ENCODE measurements around the gene MIF4GD. TPM values are rescaled to one million over a fixed set of nuclear protein-coding genes. Genes with fewer than 3 reads are reported as not detected.
A peak's percentile ranks its signal among the peaks of the same experiment; 100 is the strongest.

The MIF4GD gene
- total and polyA plus RNA-seq, 10 of the 15 experiments (the other 5 are each of a cell fraction or from before 2014, with no cell fraction given): 22.8 to 96.2 (median 60.1) TPM

DNA sequence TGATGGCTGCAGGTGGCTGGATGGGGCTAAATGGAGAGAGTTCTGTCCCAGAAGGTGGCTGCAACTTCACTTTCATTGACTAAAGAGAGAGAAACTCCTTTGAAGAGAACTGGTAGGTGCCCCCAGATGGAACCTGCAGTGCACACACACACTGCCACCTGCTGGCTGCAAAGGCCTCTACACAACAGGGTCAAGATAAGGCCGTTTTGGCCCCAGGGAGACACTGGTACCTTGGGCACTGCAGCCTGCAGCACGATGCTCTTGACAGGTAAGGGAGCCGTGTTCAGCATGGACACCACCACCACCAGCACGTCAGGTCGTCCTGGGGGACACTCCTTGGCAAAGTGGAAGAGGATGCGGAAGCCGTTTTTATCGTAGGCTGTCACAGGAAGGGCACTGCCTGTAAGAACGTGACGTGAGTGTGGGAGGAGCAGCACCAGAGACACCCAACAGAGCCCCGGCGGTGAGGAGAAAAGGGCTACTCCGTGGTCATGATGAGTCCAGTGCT is 32.3 kb downstream of the MIF4GD start:
- ChIA-PET CTCF (interaction anchor here (0.8 to 4.3 kb wide), 12 partner anchors 8 to 277 kb away, joined by 3 to 34 read pairs (median 6); partner anchors contain the start of genes GGA3, MIF4GD and MRPS7), SMC1A (ENCODE audit: uncharacterized antibody, unreplicated experiment) (interaction anchor here (1.5 kb wide), 1 partner anchor 125 kb away, joined by 4 read pairs; no protein-coding TSS in a partner anchor), RAD21 (ENCODE audit: unreplicated experiment) (interaction anchor here (1.0 to 1.2 kb wide), 3 partner anchors 30 to 278 kb away, joined by 3 to 5 read pairs (median 3); no protein-coding TSS in a partner anchor), POLR2A (interaction anchor here (1.2 kb wide), 1 partner anchor 32 kb away, joined by 5 read pairs; the partner anchor contains the start of gene MIF4GD)
- no peak overlapping the region for H3K4me2 ChIP-seq (ENCODE audit: control insufficient read depth, insufficient read depth)
- H3K27me3 ChIP-seq (replicated peaks in 1 of 2; ENCODE audit: control insufficient read depth in 2 of 2, insufficient read depth in 2 of 2, low read length in 1 of 2): no peaks in the 10 kb centered on the region
- H3K27ac ChIP-seq (ENCODE audit: control insufficient read depth, insufficient read depth): no peak overlapping the region
- no peak overlapping the region for H3K9ac ChIP-seq (ENCODE audit: control insufficient read depth, insufficient read depth, low read length)
- H3K4me3 ChIP-seq: no peak overlapping the region
- WGBS (ENCODE audit: insufficient coverage, insufficient replicate concordance, low lambda C conversion rate, missing lambda C conversion rate): 38% methylated on average over 13 of the region's 13 CpGs
- no peak for DNase-seq (ENCODE audit: low read depth, low spot score)
- H3K36me3 ChIP-seq (ENCODE audit: control insufficient read depth in 2 of 2, insufficient read depth in 2 of 2, low read length in 1 of 2): peaks cover 62 to 64% of the 10 kb centered on the region in 2 experiments
- H4K20me1 ChIP-seq (ENCODE audit: control insufficient read depth, insufficient read depth): no peaks in the 10 kb centered on the region; the same call in 1 of the 2 replicates
- in situ Hi-C loops (cut with MboI) (no loop called here), intact Hi-C loops (cut with micrococcal nuclease; ENCODE audit: unreplicated experiment) (no loop called here)
- no TSS peak for BruUV-seq (replicated peaks)
- H2AFZ ChIP-seq (ENCODE audit: control insufficient read depth, low read depth, low read length): no peak overlapping the region
- peak; percentile 96 for ATAC-seq
- no peak for TF ChIP-seq TCF3 (IDR thresholded peaks at IDR 0.05; ENCODE audit: borderline replicate concordance, insufficient read depth, low read depth, low read length)
- TF ChIP-seq LARP7 (IDR thresholded peaks at IDR 0.05): no peak
- peak; percentile 75 for TF ChIP-seq SMC3 (IDR thresholded peaks at IDR 0.05; ENCODE audit: borderline replicate concordance, low read length)
- peak; percentile 70; the same call in 1 of the 2 replicates for TF ChIP-seq YY1 (IDR thresholded peaks at IDR 0.05; ENCODE audit: low read depth, low read length)
- peak; percentile 71 for TF ChIP-seq POLR2A (IDR thresholded peaks at IDR 0.05; ENCODE audit: low read depth, low read length)
- TF ChIP-seq ZNF24 (IDR thresholded peaks at IDR 0.05): no peak
- TF ChIP-seq NBN (IDR thresholded peaks at IDR 0.05): no peak
- no peak for TF ChIP-seq IRF4 (IDR thresholded peaks at IDR 0.05; ENCODE audit: low read depth, low read length)
- peak; percentile 31; the same call in 1 of the 2 replicates for TF ChIP-seq POLR2AphosphoS5 (IDR thresholded peaks at IDR 0.05; ENCODE audit: low read length)
- 0 out of 2 replicates have a peak, but pooled peaks have one; percentile 11 for TF ChIP-seq CREM (IDR thresholded peaks at IDR 0.05; ENCODE audit: low read depth)
- 0 out of 2 replicates have a peak, but pooled peaks have one; percentile 57 for TF ChIP-seq HDGF (IDR thresholded peaks at IDR 0.05)
- peak; percentile 39; the same call in 1 of the 2 replicates for TF ChIP-seq SMARCA5 (IDR thresholded peaks at IDR 0.05)
- TF ChIP-seq RAD21 (IDR thresholded peaks at IDR 0.05; ENCODE audit: insufficient read depth, low read depth, low read length): peak; percentile 67
- TF ChIP-seq EP300 (IDR thresholded peaks at IDR 0.05; ENCODE audit: borderline replicate concordance in 1 of 2, control insufficient read depth in 1 of 2, low read depth in 2 of 2, low read length in 2 of 2): no peak
- TF ChIP-seq PML (IDR thresholded peaks at IDR 0.05; ENCODE audit: low read length): 0 out of 2 replicates have a peak, but pooled peaks have one; percentile 5
- TF ChIP-seq, protein P1, sequence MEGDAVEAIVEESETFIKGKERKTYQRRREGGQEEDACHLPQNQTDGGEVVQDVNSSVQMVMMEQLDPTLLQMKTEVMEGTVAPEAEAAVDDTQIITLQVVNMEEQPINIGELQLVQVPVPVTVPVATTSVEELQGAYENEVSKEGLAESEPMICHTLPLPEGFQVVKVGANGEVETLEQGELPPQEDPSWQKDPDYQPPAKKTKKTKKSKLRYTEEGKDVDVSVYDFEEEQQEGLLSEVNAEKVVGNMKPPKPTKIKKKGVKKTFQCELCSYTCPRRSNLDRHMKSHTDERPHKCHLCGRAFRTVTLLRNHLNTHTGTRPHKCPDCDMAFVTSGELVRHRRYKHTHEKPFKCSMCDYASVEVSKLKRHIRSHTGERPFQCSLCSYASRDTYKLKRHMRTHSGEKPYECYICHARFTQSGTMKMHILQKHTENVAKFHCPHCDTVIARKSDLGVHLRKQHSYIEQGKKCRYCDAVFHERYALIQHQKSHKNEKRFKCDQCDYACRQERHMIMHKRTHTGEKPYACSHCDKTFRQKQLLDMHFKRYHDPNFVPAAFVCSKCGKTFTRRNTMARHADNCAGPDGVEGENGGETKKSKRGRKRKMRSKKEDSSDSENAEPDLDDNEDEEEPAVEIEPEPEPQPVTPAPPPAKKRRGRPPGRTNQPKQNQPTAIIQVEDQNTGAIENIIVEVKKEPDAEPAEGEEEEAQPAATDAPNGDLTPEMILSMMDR (IDR thresholded peaks at IDR 0.05 in 2 of 3, conservative IDR thresholded peaks at IDR 0.05 in 1 of 3; ENCODE audit: control insufficient read depth in 2 of 3, extremely low read depth in 1 of 3, insufficient read depth in 1 of 3, low read depth in 3 of 3, low read length in 3 of 3): peak; percentile 83 to 94 (median 89)
- TF ChIP-seq, protein P2, sequence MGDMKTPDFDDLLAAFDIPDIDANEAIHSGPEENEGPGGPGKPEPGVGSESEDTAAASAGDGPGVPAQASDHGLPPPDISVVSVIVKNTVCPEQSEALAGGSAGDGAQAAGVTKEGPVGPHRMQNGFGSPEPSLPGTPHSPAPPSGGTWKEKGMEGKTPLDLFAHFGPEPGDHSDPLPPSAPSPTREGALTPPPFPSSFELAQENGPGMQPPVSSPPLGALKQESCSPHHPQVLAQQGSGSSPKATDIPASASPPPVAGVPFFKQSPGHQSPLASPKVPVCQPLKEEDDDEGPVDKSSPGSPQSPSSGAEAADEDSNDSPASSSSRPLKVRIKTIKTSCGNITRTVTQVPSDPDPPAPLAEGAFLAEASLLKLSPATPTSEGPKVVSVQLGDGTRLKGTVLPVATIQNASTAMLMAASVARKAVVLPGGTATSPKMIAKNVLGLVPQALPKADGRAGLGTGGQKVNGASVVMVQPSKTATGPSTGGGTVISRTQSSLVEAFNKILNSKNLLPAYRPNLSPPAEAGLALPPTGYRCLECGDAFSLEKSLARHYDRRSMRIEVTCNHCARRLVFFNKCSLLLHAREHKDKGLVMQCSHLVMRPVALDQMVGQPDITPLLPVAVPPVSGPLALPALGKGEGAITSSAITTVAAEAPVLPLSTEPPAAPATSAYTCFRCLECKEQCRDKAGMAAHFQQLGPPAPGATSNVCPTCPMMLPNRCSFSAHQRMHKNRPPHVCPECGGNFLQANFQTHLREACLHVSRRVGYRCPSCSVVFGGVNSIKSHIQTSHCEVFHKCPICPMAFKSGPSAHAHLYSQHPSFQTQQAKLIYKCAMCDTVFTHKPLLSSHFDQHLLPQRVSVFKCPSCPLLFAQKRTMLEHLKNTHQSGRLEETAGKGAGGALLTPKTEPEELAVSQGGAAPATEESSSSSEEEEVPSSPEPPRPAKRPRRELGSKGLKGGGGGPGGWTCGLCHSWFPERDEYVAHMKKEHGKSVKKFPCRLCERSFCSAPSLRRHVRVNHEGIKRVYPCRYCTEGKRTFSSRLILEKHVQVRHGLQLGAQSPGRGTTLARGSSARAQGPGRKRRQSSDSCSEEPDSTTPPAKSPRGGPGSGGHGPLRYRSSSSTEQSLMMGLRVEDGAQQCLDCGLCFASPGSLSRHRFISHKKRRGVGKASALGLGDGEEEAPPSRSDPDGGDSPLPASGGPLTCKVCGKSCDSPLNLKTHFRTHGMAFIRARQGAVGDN (IDR thresholded peaks at IDR 0.05): no peak
- no peaks in the 10 kb centered on the region for H3K9me3 ChIP-seq (replicated peaks; ENCODE audit: control insufficient read depth, insufficient read depth, low read length)
- no peaks in the 10 kb centered on the region for H3K79me2 ChIP-seq (ENCODE audit: control insufficient read depth, insufficient read depth, low read length)
- peaks cover 28% of the 10 kb centered on the region for H3K4me1 ChIP-seq (ENCODE audit: control insufficient read depth, insufficient read depth, low read length)
- FAIRE-seq: peak; percentile 62
